H9 (cell line): ENCODE measurements around the gene MEIOSIN. TPM values are rescaled to one million over a fixed set of nuclear protein-coding genes. Genes with fewer than 3 reads are reported as not detected.

ENCODE experiments used
- DNase-seq: peaks from one replicate; pipeline ENCODE4 v3.0.0-alpha.2; 2017
- H2AFZ ChIP-seq: one replicate; pipeline ENCODE4 v1.6.1; 2013; ENCODE audit warnings: mild to moderate bottlenecking, low read length, control low read depth, moderate library complexity
- H2AK5ac ChIP-seq: 2 replicates; pipeline ENCODE4 v1.6.1; 2013; ENCODE audit warnings: low read length, control low read depth, mixed read lengths; ENCODE audit not compliant: insufficient read length
- H2BK120ac ChIP-seq: one replicate; pipeline ENCODE4 v1.6.1; 2013; ENCODE audit warnings: low read depth, mild to moderate bottlenecking, low read length, control low read depth, inconsistent platforms; ENCODE audit not compliant: poor library complexity, severe bottlenecking
- H2BK12ac ChIP-seq: 2 replicates; pipeline ENCODE4 v1.6.1; 2013; ENCODE audit warnings: low read length, control low read depth, mixed read lengths, low read depth; ENCODE audit not compliant: insufficient read length
- H2BK15ac ChIP-seq: 2 replicates; pipeline ENCODE4 v1.6.1; 2013; ENCODE audit warnings: low read depth, low read length, control low read depth
- H2BK20ac ChIP-seq: one replicate; pipeline ENCODE4 v1.6.1; 2013; ENCODE audit warnings: low read depth, mild to moderate bottlenecking, low read length, control low read depth, inconsistent platforms; ENCODE audit not compliant: poor library complexity, severe bottlenecking
- H2BK5ac ChIP-seq: 2 replicates; pipeline ENCODE4 v1.6.1; 2013; ENCODE audit warnings: low read length, control low read depth, mixed read lengths; ENCODE audit not compliant: insufficient read length
- H3K14ac ChIP-seq: 2 replicates; pipeline ENCODE4 v1.6.1; 2013; ENCODE audit warnings: low read length, control low read depth; ENCODE audit not compliant: insufficient read depth
- H3K18ac ChIP-seq: 2 replicates; pipeline ENCODE4 v1.6.1; 2013; ENCODE audit warnings: low read depth, mild to moderate bottlenecking, mixed read lengths, low read length, control low read depth; ENCODE audit not compliant: insufficient read length
- H3K23ac ChIP-seq: 2 replicates; pipeline ENCODE4 v1.6.1; 2013; ENCODE audit warnings: low read length, control low read depth, mixed read lengths, low read depth; ENCODE audit not compliant: insufficient read length
- H3K23me2 ChIP-seq: 2 replicates; pipeline ENCODE4 v1.6.1; 2013; ENCODE audit warnings: low read depth, mild to moderate bottlenecking, mixed read lengths, low read length, control low read depth; ENCODE audit not compliant: insufficient read length, poor library complexity, severe bottlenecking
- H3K27ac ChIP-seq: 2 replicates; pipeline ENCODE4 v1.5.1; 2013; ENCODE audit warnings: low read length, control low read depth, mixed read lengths, low read depth; ENCODE audit not compliant: insufficient read length
- H3K27me3 ChIP-seq: 2 replicates; pipeline ENCODE4 v1.6.1; 2013; ENCODE audit warnings: low read length, control low read depth, inconsistent platforms; ENCODE audit not compliant: insufficient read depth
- H3K4ac ChIP-seq: 2 replicates; pipeline ENCODE4 v1.6.1; 2013; ENCODE audit warnings: low read depth, mild to moderate bottlenecking, control low read depth, inconsistent platforms, low read length, moderate library complexity
- H3K4me1 ChIP-seq: 2 replicates; pipeline ENCODE4 v1.6.1; 2013; ENCODE audit warnings: low read length, control low read depth, inconsistent platforms; ENCODE audit not compliant: insufficient read depth
- H3K4me2 ChIP-seq: 2 replicates; pipeline ENCODE4 v1.6.1; 2013; ENCODE audit warnings: low read length, control low read depth, mixed read lengths; ENCODE audit not compliant: insufficient read length, insufficient read depth
- H3K56ac ChIP-seq: 2 replicates; pipeline ENCODE4 v1.6.1; 2013; ENCODE audit warnings: low read depth, mild to moderate bottlenecking, mixed read lengths, low read length, control low read depth; ENCODE audit not compliant: insufficient read length
- H3K79me1 ChIP-seq: 2 replicates; pipeline ENCODE4 v1.6.1; 2013; ENCODE audit warnings: low read depth, mild to moderate bottlenecking, moderate library complexity, low read length, control low read depth, inconsistent platforms; ENCODE audit not compliant: insufficient read depth, poor library complexity, severe bottlenecking
- H3K79me2 ChIP-seq: 2 replicates; pipeline ENCODE4 v1.6.1; 2013; ENCODE audit warnings: low read length, control low read depth, inconsistent platforms; ENCODE audit not compliant: insufficient read depth
- H3K9ac ChIP-seq: 2 replicates; pipeline ENCODE4 v1.6.1; 2013; ENCODE audit warnings: low read length, control low read depth, mixed read lengths; ENCODE audit not compliant: insufficient read length; ENCODE audit errors: extremely low read depth
- H3K9me3 ChIP-seq: one replicate; pipeline ENCODE4 v1.6.1; 2013; ENCODE audit warnings: low read depth, low read length, inconsistent platforms; ENCODE audit not compliant: control insufficient read depth
- H3T11ph ChIP-seq: one replicate; pipeline ENCODE4 v1.6.1; 2013; ENCODE audit warnings: mild to moderate bottlenecking, low read length, control low read depth, inconsistent platforms
- H4K20me1 ChIP-seq: one replicate; pipeline ENCODE4 v1.6.1; 2013; ENCODE audit not compliant: control insufficient read depth, insufficient read length, insufficient read depth
- H4K5ac ChIP-seq: 2 replicates; pipeline ENCODE4 v1.6.1; 2013; ENCODE audit warnings: low read depth, mild to moderate bottlenecking, mixed read lengths, low read length, control low read depth; ENCODE audit not compliant: insufficient read length
- H4K8ac ChIP-seq: replicated peaks from 2 replicates; pipeline ENCODE4 v1.6.1; 2013; ENCODE audit warnings: low read length, control low read depth, mixed read lengths, low read depth; ENCODE audit not compliant: insufficient read length
- H4K91ac ChIP-seq: 2 replicates; pipeline ENCODE4 v1.6.1; 2013; ENCODE audit warnings: low read depth, mild to moderate bottlenecking, moderate library complexity, mixed read lengths, low read length, control low read depth; ENCODE audit not compliant: insufficient read length
- H3K27ac Mint-ChIP-seq, 3 experiments: 2 replicates in 2 of 3; 3 replicates in 1 of 3; pipeline ENCODE4 v1.8.0; 2020 to 2021; ENCODE audit warnings: mixed read lengths in 3 of 3, mild to moderate bottlenecking in 1 of 3, moderate library complexity in 1 of 3
- H3K27me3 Mint-ChIP-seq: 2 replicates; pipeline ENCODE4 v1.8.0; 2021; ENCODE audit warnings: low read depth, mild to moderate bottlenecking, moderate library complexity, mixed read lengths
- H3K36me3 Mint-ChIP-seq, 3 experiments: 2 replicates in 2 of 3; 3 replicates in 1 of 3; pipeline ENCODE4 v1.8.0; 2020 to 2021; ENCODE audit warnings: low read depth in 3 of 3, mixed read lengths in 3 of 3; ENCODE audit not compliant: insufficient read depth in 1 of 3
- H3K4me1 Mint-ChIP-seq, 2 experiments: 2 replicates each; pipeline ENCODE4 v1.8.0; 2020; ENCODE audit warnings: mixed read lengths in 2 of 2
- H3K4me3 Mint-ChIP-seq, 2 experiments: 2 replicates in 1 of 2; 3 replicates in 1 of 2; pipeline ENCODE4 v1.8.0; 2020 to 2021; ENCODE audit warnings: mild to moderate bottlenecking in 2 of 2, mixed read lengths in 2 of 2, moderate library complexity in 1 of 2
- H3K9me3 Mint-ChIP-seq, 2 experiments: 2 replicates in 1 of 2; 3 replicates in 1 of 2; pipeline ENCODE4 v1.8.0; 2020; ENCODE audit warnings: mild to moderate bottlenecking in 2 of 2, mixed read lengths in 2 of 2, moderate library complexity in 1 of 2
- CTCF ChIP-seq: fragments of 200-600 bp; sonication (generic); conservative IDR thresholded peaks from 3 replicates; pipeline ENCODE4 v1.8.0; 2021; ENCODE audit warnings: antibody characterized with exemption, mild to moderate bottlenecking
- WGBS: extraction: QIAGEN DNeasy Blood & Tissue Kit; methylation state at CpG from one replicate; pipeline ENCODE4 v1.1.7; 2013; ENCODE audit warnings: missing lambda C conversion rate, low lambda C conversion rate, mixed read lengths; ENCODE audit not compliant: insufficient read length; ENCODE audit errors: extremely low coverage; 5-methylcytosine and 5-hydroxymethylcytosine counted together
- total RNA-seq: library from RNA; stranded (reverse); gene quantifications from 2 replicates; pipeline ENCODE4 v1.2.1, GENCODE V29; 2021

The MEIOSIN gene
- total RNA-seq, 1 experiment from 2014 or later, result not detected

GRCh38 chr19:45768984-45769782 lies 35.9 kb downstream of the MEIOSIN start, which contains the start of gene SIX5:
Gene SIX5, minus strand, starts transcription at chr19:45769252. Its CDS starts 408 bp downstream, at chr19:45768844.
- Histone ChIP-seq H4K8ac (no peak within 1 kb of the TSS), H2AFZ (no peak within 1 kb of the TSS), H2BK5ac (peak within 1 kb of the TSS; percentile 75), H3K9ac (peak within 1 kb of the TSS; percentile 82), H3K4ac (no peak within 1 kb of the TSS; the same call in 1 of the 2 replicates), H3K4me2 (peak within 1 kb of the TSS; percentile 74), H2BK15ac (peak within 1 kb of the TSS; percentile 46; the same call in 1 of the 2 replicates), H3K27ac (peak within 1 kb of the TSS; percentile 83), H4K91ac (no peak within 1 kb of the TSS), H3K18ac (peak within 1 kb of the TSS; percentile 97), H3K27me3 (no peaks in the 10 kb centered on the region), H3T11ph (no peak within 1 kb of the TSS), H2BK12ac (no peak within 1 kb of the TSS), H2AK5ac (no peak within 1 kb of the TSS), H2BK20ac (no peak within 1 kb of the TSS), H3K23me2 (peaks cover 20% of the 10 kb centered on the region), H3K23ac (no peak within 1 kb of the TSS), H3K14ac (peak within 1 kb of the TSS; percentile 97), H4K5ac (peak within 1 kb of the TSS; percentile 13), H3K79me1 (no peaks in the 10 kb centered on the region), H3K9me3 (no peaks in the 10 kb centered on the region), H4K20me1 (no peaks in the 10 kb centered on the region), H3K56ac (no peak within 1 kb of the TSS), H3K4me1 (peaks cover 3% of the 10 kb centered on the region; the same call in 1 of the 2 replicates), H3K79me2 (no peaks in the 10 kb centered on the region), H2BK120ac (no peak within 1 kb of the TSS)
- Mint-ChIP-seq H3K9me3 (no peaks in the 10 kb centered on the region; a peak in 1 of 5 replicates), H3K4me1 (peaks cover 13 to 33% of the 10 kb centered on the region in 2 experiments), H3K36me3 (peaks cover 2 to 18% (median 10%) of the 10 kb centered on the region in 3 experiments; a peak in 6 of 7 replicates), H3K27me3 (peaks cover 3% of the 10 kb centered on the region), H3K4me3 (peak within 1 kb of the TSS; percentile 93 to 94), H3K27ac (peak within 1 kb of the TSS; percentile 98 to 100 (median 99))
- DNase-seq, result peak; percentile 99
- TF ChIP-seq CTCF, result no peak
- WGBS, result no CpG with 5 or more reads among the region's 70 CpGs
